Endothelial cell of umbilical vein (primary cell): ENCODE measurements around the gene HDAC7. TPM values are rescaled to one million over a fixed set of nuclear protein-coding genes. Genes with fewer than 3 reads are reported as not detected.

Experiments used
- BruUV-seq: library from RNA; stranded (reverse); fragments of 400-500 nt; replicated peaks from 2 replicates; lab custom pipeline; 2021; lab: Mats Ljungman, UMichigan
- CTCF ChIA-PET: fragments of 300-600, 350-600 bp; sonication (Branson Sonifier 250); formaldehyde crosslinking; loops from one replicate; lab custom pipeline; 2021; ENCODE audit warnings: antibody characterized with exemption, inconsistent platforms; lab: Charles Lee
- POLR2A ChIA-PET: fragments of 300-600, 350-600 bp; sonication (Branson Sonifier 250); formaldehyde crosslinking; loops from one replicate; lab custom pipeline; 2021; ENCODE audit warnings: antibody characterized with exemption, inconsistent platforms; lab: Charles Lee
- DNase-seq: peaks from one replicate; pipeline ENCODE4 v3.0.0-alpha.2; 2011; ENCODE audit warnings: low read depth, low spot score
- FAIRE-seq: peaks from 2 replicates; lab custom pipeline; 2011; peaks lifted over from hg19 to GRCh38; lab: Jason Lieb, UNC
- H2AFZ ChIP-seq: 2 replicates; pipeline ENCODE4 v1.6.0; 2012; ENCODE audit warnings: low read depth, low read length, control low read depth, inconsistent platforms
- H3K27ac ChIP-seq: 2 replicates; pipeline ENCODE4 v1.5.1; 2011; ENCODE audit warnings: low read depth, mild to moderate bottlenecking, control low read depth, low read length, moderate library complexity; ENCODE audit not compliant: insufficient read depth
- H3K27me3 ChIP-seq, 2 experiments: 2 replicates each; pipeline versions ENCODE4 v1.6.0 to v1.6.1; 2011; ENCODE audit warnings: low read length in 2 of 2, mixed read lengths in 1 of 2; ENCODE audit not compliant: control insufficient read depth in 2 of 2, insufficient read depth in 2 of 2
- H3K36me3 ChIP-seq, 2 experiments: 2 replicates in 1 of 2; 3 replicates in 1 of 2; pipeline ENCODE4 v1.5.1; 2011; ENCODE audit warnings: low read length in 2 of 2, mild to moderate bottlenecking in 1 of 2, moderate library complexity in 1 of 2; ENCODE audit not compliant: control insufficient read depth in 2 of 2, insufficient read depth in 2 of 2; ENCODE audit errors: extremely low read depth in 1 of 2
- H3K4me1 ChIP-seq: 3 replicates; pipeline ENCODE4 v1.5.1; 2011; ENCODE audit warnings: mild to moderate bottlenecking, low read length; ENCODE audit not compliant: control insufficient read depth, insufficient read depth; ENCODE audit errors: extremely low read depth
- H3K4me2 ChIP-seq: 2 replicates; pipeline ENCODE4 v1.6.1; 2011; ENCODE audit warnings: low read length, control low read depth, mixed read lengths; ENCODE audit not compliant: insufficient read depth
- H3K4me3 ChIP-seq, 3 experiments: fragments of 200-600 bp in 1 of 3; sonication (generic), shearing (Covaris generic) in 1 of 3; replicated peaks in 1 of 3; 2 replicates each; pipeline ENCODE4 v1.5.1; 2011 to 2016; ENCODE audit warnings: control low read depth in 3 of 3, low read length in 3 of 3, mild to moderate bottlenecking in 2 of 3, inconsistent platforms in 1 of 3, low read depth in 1 of 3, moderate library complexity in 1 of 3; ENCODE audit not compliant: insufficient read depth in 1 of 3
- H3K79me2 ChIP-seq: 2 replicates; pipeline ENCODE4 v1.6.0; 2012; ENCODE audit warnings: low read length, inconsistent platforms; ENCODE audit not compliant: control insufficient read depth, insufficient read depth
- H3K9ac ChIP-seq: replicated peaks from 2 replicates; pipeline ENCODE3; 2011; ENCODE audit warnings: low read length, control low read depth; ENCODE audit not compliant: insufficient read depth; ENCODE audit errors: extremely low read depth
- H3K9me1 ChIP-seq: replicated peaks from 3 replicates; pipeline ENCODE4 v1.6.0; 2011; ENCODE audit warnings: mild to moderate bottlenecking, low read length; ENCODE audit not compliant: control insufficient read depth, insufficient read depth; ENCODE audit errors: extremely low read depth
- H3K9me3 ChIP-seq: replicated peaks from 2 replicates; pipeline ENCODE4 v1.5.1; 2012; ENCODE audit warnings: low read length, inconsistent platforms; ENCODE audit not compliant: control insufficient read depth, insufficient read depth
- H4K20me1 ChIP-seq: replicated peaks from 2 replicates; pipeline ENCODE3; 2011; ENCODE audit warnings: mild to moderate bottlenecking, low read length; ENCODE audit not compliant: control insufficient read depth, insufficient read depth; ENCODE audit errors: extremely low read depth
- GATA2 ChIP-seq: IDR thresholded peaks from 2 replicates; pipeline ENCODE4 v1.7.0; 2011; ENCODE audit warnings: low read depth, mild to moderate bottlenecking, moderate library complexity, mixed read lengths, low read length; ENCODE audit not compliant: insufficient read length, insufficient read depth
- dilution Hi-C: fragments of 300-500 bp; cut with MboI; formaldehyde crosslinking; loops from one replicate; pipeline ENCODE4 v1.15.0; 2019; ENCODE audit warnings: low sequenced_read_pairs; ENCODE audit not compliant: extremely low pct_ligation_motif_present
- intact Hi-C: fragments of 100-400 bp; cut with micrococcal nuclease; formaldehyde crosslinking; loops from one replicate; pipeline ENCODE4 v1.10.0; 2022
- polyA plus RNA-seq, 4 experiments: library from polyadenylated mRNA; depleted of rRNA in 3 of 4; stranded (reverse) in 3 of 4; unstranded in 1 of 4; fragments of >200 nt; gene quantifications; 2 replicates each; pipeline versions ENCODE4 v1.2.1 to v1.2.3, GENCODE V29; 2011 to 2012; ENCODE audit warnings: missing spikeins in 1 of 4
- total RNA-seq: library from RNA; stranded (reverse); gene quantifications from 2 replicates; pipeline ENCODE4 v1.2.3, GENCODE V29; 2021

Gene HDAC7
- total and polyA plus RNA-seq, 2 donors (not counting 3 experiments of a cell fraction or from before 2014, with no cell fraction given): 119 to 249 TPM

DNA sequence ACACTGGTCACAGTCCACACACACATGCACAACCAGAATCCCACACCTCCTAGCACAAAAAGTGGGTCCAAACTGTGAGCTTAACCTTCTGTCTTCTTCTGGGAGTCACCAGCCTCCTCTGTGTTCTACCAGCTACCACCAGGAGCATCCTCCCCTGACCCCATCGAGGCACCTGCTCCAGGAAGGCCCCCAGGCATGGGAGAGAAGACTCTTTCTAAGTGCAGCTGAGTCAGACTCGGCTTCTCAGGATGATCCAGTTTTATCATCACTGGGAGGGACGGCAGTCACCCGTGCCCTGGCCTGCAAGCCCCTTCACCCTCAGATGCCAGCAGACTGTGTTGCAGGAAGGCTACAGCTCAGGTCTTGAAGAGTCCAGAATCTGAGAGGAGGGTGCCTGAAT, 86.6 kb downstream of the HDAC7 start:
- no peak for TF ChIP-seq GATA2
- POLR2A ChIA-PET: no interaction called here
- intact Hi-C loops: no loop called here

More for the DNA sequence above, 86.6 kb downstream of the HDAC7 start:
- dilution Hi-C loops: no loop called here
- BruUV-seq: no TSS peak
- no peak overlapping the region for H3K4me3 ChIP-seq
- no peak overlapping the region for H3K27ac ChIP-seq
- DNase-seq (no peak), FAIRE-seq (no peak)
- no peak overlapping the region for H3K9ac ChIP-seq
- no peaks in the 10 kb centered on the region for H3K9me3 ChIP-seq
- peaks cover 3% of the 10 kb centered on the region for H3K4me1 ChIP-seq
- peaks cover 0 to 6% of the 10 kb centered on the region in 2 experiments for H3K36me3 ChIP-seq
- no peaks in the 10 kb centered on the region for H3K27me3 ChIP-seq
- CTCF ChIA-PET: interaction anchor here (1.4 to 5.9 kb wide), 7 partner anchors 9 to 216 kb away, joined by 3 to 35 read pairs (median 5); partner anchors contain the start of gene RAPGEF3
- no peaks in the 10 kb centered on the region for H3K9me1 ChIP-seq
- H4K20me1 ChIP-seq: no peaks in the 10 kb centered on the region
- no peak overlapping the region for H3K4me2 ChIP-seq
- no peaks in the 10 kb centered on the region for H3K79me2 ChIP-seq
- no peak overlapping the region for H2AFZ ChIP-seq

Other genes with a start within 250 kb of the HDAC7 start
- 29.8 and 32.5 TPM in 2 replicates for gene RPAP3, start 113.9 kb downstream of the HDAC7 start, total RNA-seq
- gene RPAP3, start 113.9 kb downstream of the HDAC7 start, polyA plus RNA-seq: 2.0 and 3.9 TPM in 2 replicates
- not detected in 2 replicates for gene ENDOU, start 94.4 kb downstream of the HDAC7 start, total RNA-seq
- gene ENDOU, start 94.4 kb downstream of the HDAC7 start, polyA plus RNA-seq: not detected in 2 replicates
- gene RAPGEF3, start 61.0 kb downstream of the HDAC7 start, total RNA-seq: 53.6 and 55.1 TPM in 2 replicates
- gene RAPGEF3, start 61.0 kb downstream of the HDAC7 start, polyA plus RNA-seq: 30.8 and 34.5 TPM in 2 replicates
- gene SLC48A1, start 46.7 kb downstream of the HDAC7 start, total RNA-seq: 17.9 and 20.3 TPM in 2 replicates
- gene SLC48A1, start 46.7 kb downstream of the HDAC7 start, polyA plus RNA-seq: 17.3 and 19.8 TPM in 2 replicates
- 0.48 and 0.73 TPM in 2 replicates for gene VDR, start 85.1 kb upstream of the HDAC7 start, total RNA-seq
- 0.81 and 0.91 TPM in 2 replicates for gene VDR, start 85.1 kb upstream of the HDAC7 start, polyA plus RNA-seq
- gene TMEM106C, start 143.7 kb upstream of the HDAC7 start, total RNA-seq: 67.7 and 84.4 TPM in 2 replicates
- gene TMEM106C, start 143.7 kb upstream of the HDAC7 start, polyA plus RNA-seq: 148 and 170 TPM in 2 replicates
- gene COL2A1, start 184.6 kb upstream of the HDAC7 start, total RNA-seq: not detected in 2 replicates
- gene COL2A1, start 184.6 kb upstream of the HDAC7 start, polyA plus RNA-seq: not detected in 2 replicates